Activated CD4-positive, alpha-beta T cell treated with anti-CD3 and anti-CD28 coated beads, Interleukin-2, amount 50 U/mL, for 1 hour (primary cell): ENCODE results near the gene LDAH.

ENCODE experiments used
- DNase-seq: peaks from one replicate; pipeline ENCODE4 v3.0.0-alpha.2; 2020

Gene LDAH

DNA sequence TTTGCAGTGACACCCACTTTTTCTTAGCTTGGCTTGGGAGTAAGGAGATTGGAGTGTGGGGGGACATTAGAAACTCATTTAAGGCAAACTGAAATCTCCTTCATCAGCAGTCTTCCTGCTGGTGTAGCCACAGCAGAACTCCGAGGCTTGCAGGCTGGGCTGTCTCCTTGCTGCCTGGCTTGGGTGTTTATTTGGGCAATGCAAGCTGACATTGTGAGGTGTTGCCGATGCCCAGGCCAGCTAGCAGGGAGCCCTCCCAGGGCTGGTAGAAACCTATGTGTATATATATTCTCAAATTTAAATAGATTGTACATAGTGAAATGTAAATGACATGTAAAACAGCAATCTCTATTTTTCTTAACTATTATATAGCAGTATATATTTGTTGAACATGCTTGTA, 144.1 kb downstream of the LDAH start:
- no peak for DNase-seq

DNA sequence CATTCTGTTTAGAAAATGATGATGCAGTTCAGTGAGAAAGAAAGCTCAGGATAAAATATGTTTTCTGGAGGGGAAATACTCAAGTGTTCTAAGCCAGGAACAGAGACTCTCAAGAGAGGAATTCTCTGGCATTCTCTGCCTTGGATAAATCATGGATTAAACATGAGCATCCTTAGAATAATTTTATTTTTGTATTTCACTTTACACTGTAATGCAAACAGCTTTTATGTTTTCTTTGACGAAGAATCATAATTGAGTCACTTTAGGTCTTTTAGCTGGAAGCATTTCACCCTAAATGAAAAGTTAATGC, 144.9 kb downstream of the LDAH start:
- DNase-seq = no peak

DNA sequence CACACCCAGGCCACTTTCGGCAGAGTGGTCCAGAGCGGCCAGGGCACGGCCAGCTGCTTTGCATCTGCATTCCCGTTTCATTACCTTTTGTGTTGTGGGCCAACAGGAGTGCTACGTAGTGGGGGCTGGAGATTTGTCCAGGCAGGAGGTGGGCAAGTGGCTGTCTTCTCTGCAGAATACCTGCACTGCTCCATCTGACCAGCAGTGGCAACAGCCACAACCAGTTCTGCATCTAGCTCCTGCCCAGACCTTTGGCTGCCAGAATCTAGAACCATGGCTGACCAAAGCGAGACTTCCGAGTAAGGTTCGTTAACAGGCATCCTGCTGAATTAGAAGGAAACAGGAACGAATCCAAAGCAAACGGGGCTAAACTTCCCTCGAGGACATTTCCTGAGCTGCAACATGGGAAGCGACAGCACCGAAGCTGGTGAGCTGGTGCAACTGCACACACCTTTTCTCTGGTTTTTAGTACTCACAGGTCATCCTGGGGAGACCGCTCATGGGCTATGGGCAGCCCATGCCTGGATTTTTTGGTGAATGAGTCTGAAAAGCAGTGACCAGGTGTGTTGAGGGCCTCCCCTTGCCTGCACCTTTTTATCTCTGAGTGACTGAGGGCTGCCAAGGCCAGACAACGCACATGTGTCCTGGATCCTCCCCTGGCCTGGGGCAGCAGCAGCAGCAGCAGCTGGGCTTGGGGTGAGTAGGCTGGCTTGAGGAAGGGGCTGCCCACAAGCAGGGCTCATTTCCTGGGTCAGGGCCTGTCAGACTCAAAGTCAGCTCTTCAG, 145.4 kb downstream of the LDAH start:
- DNase-seq = no peak

DNA sequence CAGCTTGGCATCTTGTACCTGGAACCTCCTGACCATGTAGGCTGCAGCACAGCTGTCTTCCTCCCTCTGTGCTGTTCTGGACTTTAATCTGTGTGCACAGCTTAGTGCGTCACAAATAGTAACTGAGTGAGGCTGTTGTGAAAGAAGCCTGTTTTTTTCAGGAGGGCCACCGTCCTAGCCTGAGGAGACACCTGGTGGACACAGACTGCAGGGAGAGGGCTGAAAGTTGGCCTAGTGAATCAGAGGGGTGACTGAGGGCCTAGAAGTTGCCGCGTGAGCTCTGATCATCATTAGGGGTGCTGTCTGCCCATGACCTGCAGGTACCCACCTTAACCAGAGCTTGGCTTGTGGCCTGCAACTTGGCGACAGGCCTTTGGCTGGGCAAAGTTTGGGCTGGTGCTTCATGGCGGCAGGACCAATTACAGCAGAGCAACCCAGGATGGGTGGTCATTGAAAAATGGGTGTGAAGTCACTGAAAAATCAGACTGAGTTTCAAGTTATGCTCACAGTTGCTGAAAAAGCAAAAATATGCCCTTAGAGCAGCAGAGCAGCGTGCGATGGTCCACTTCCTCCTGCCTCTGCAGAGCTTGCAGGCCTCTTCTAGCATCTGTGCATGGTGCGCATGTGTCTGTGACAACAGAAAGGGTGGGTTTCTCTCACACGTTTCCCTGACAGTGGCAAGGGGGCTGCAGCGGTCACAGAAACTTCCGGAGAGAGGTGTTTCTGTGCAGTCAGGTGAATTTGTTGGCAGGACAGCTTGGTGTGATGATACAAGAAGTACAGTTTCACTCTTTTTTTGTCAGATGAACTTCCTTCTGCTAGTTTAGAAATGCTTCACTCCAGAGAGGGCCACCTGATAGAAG, 146.3 kb downstream of the LDAH start:
- no peak for DNase-seq

DNA sequence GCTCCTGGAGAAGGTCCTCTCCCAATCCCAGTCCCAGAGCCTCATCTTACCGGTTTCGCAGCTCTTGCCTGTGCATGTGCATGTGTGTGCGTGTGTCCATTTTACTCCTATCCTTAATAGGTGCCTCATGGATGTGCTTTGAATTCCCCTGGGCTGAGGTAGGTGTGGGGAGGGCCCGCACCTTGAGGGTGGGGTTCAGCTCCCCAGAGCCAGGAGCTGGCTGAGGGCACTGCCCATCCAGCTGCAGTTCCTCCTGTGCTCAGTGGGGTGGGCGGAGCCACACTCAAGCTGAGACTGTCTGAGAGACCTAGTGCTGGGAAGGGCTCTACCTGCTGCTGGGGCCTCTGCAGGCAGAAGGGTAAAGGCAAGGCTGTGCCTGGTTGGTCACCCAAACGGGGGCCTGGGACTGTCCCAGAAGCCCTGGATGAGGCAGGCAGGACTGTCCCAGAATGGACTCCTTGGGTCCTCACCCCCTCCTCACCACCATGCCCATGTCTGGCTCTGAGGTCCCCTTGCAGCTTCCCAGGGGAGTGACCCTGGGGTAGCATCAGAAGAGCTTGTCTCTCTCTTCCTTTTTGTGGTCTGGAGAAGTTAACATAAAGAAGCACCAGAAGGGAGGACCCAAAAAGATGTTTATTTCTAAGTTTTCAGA, 147.1 kb downstream of the LDAH start:
- DNase-seq = no peak

DNA sequence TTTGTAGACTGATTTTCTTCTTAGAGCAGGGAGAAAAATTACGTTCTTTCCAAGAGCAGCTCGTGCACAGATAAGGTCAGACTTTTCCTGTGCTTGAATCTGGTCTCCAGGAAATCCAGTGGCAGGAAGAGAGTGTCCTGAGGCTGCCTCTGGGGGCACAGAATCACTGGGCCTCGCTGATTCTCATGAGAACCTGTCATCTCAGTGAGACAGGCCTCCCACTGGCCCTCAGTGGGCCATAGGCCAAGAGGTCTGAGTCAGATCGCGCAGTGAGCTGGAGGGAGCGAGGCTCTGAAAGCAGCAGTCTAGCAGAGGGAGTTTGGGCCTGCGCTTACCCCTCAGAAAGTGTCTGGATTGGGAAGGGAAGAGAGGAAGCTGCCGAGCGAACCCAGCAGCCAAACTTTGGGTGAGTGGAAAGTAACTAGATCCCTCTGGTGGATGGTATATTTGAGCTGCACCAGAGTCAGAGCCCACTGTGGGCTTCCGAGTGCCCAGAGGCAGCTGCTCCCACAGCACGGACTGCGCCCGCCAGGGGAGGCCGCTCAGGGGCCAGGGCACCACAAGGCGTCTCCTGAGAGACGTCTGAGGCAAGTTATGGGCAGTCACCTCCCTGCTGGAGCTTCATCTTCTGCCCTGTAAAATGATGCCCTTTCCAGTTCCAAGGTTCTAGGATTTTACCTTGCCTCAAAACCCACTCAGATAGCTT, 147.8 kb downstream of the LDAH start:
- no peak for DNase-seq

DNA sequence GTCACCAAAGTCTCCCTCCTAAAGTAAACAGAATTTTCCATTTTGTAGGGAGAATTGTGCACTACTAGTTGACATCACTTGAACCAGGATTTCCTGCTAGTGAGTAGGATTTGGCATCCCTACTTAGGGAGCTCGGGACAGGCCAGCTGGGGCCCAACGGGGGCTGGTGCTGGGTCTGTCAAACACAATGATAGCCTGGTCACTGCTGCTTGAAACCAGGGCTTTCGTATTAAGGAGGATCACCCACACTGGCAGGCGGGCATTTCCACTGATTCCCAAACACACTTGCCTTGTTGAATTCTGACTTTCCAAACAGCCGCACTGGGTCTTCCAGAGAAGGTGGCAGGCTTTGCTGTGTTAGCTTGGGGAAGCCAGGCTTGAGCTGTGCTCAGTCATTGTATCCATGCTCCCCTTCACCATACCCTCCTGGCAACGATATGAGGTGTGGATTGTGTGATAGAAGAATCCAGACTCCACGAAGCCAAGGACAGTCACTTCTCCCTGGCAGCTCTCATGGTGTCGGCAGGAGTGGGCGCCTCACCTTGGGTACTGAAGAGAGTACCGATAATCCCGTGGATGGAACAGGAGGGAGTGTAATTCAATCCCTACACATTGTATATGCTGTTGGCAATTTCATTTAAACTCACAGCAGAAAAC, 148.5 kb downstream of the LDAH start:
- no peak for DNase-seq

DNA sequence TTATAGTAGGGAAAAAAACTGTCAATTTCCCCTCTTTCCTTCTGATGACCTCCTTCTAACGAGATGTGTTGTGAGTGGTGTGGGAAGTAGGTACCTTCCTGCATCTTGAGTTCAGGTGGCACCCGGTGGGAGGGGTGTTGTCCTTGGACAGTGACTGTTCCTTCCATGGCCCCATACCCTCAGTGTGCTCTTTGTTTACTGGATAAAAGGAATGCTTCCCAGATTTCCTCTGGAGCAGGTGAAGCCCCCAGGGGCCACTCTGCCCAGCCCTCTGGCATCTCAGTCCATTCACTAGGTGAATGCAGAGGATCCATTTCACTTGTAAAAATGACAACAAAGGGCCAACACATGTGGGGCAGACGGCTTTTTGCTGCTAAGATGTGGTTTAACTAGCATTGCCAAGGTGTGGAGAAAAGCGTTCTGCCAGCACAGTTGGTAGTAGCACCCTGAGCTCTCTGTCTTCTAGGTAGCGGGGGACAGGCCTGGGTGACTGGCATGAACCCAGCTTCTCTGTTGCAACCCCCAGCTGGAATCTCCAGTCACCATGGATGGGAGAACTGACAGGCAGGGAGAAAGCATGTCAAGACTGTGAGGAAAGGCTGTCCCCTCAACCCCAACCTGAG, 149.1 kb downstream of the LDAH start:
- no peak for DNase-seq

DNA sequence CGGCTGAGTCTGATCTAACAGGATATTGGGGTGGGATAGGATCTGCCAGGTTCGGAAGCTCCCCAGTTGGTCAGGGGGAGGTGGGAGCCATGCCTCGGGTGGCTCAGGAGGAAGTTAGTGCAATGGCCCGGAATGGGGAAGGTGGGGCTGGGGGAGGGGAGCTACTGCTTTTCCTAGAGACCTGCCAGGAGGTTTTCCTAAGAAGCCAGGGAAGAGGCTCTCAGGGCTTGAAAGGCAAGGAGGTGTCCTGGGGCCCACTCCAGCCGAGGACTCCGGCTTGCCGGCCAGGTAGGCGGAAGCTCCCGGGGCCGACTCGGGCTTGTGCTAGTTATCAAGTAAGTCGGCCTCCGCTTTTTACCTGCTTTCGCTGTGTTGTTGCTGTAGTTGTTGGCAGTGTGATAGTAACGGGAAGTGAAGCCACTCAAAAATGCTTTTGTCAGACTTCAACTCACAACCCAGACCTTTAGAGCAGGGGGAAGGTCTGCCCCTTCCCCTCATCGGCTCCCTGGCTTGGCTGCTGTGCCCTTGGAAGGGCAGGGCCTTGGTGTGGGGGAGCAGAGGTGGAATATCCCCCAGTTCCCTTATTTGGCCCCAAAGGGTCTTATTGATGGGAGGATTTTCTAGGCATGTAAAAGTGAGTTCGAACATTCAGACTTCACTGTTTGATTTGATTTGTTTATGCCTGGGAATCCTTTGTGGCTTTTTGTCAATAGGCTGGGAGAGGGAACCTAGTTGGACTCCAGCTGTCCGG, 150.5 kb downstream of the LDAH start:
- DNase-seq = no peak

DNA sequence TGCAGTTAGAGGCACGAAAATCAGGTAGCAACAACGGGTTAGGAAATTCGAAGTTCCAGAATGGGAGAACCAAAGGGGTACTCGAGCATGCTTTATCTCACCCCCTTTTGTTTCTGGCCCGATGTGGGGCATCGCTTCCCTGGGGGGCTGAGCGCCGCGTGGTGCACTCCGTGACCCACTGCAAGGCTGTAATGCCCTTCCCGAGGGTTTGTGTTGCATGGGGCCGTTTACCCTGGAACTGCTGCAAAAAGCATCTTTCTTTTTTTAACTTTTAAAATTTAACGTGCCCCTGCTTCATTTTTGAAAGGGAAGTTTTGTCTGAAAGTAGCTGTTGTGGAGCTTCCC, 151.2 kb downstream of the LDAH start:
- no peak for DNase-seq

DNA sequence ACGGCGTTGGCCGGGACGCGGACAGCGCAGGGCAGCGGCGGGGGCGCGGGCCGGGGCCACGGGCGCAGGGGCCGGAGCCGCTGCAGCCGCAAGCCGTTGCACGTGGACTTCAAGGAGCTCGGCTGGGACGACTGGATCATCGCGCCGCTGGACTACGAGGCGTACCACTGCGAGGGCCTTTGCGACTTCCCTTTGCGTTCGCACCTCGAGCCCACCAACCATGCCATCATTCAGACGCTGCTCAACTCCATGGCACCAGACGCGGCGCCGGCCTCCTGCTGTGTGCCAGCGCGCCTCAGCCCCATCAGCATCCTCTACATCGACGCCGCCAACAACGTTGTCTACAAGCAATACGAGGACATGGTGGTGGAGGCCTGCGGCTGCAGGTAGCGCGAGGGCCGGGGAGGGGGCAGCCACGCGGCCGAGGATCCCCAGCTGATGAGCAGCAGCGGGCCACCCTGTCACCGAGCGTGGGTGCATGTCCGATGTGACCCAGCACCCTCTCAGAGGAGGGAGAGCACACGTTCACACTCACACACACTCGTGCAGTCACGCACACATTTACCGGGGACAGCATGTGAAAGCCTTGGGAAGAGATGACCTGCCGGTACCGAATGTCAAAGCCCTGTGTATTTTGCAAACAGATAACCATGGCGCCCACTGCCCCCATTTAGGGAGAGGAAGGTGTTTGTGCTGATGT, 151.7 kb downstream of the LDAH start:
- DNase-seq = no peak

DNA sequence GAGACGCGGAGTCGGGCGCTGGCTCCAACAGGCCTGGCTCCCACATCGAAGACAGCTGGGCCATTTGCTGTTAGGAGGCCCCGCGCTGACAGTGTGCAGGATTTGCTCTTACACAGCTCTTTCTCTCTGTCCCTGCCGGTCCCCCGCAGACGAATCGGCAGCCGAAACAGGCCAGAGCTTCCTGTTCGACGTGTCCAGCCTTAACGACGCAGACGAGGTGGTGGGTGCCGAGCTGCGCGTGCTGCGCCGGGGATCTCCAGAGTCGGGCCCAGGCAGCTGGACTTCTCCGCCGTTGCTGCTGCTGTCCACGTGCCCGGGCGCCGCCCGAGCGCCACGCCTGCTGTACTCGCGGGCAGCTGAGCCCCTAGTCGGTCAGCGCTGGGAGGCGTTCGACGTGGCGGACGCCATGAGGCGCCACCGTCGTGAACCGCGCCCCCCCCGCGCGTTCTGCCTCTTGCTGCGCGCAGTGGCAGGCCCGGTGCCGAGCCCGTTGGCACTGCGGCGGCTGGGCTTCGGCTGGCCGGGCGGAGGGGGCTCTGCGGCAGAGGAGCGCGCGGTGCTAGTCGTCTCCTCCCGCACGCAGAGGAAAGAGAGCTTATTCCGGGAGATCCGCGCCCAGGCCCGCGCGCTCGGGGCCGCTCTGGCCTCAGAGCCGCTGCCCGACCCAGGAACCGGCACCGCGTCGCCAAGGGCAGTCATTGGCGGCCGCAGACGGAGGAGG, 152.4 kb downstream of the LDAH start:
- DNase-seq = no peak

DNA sequence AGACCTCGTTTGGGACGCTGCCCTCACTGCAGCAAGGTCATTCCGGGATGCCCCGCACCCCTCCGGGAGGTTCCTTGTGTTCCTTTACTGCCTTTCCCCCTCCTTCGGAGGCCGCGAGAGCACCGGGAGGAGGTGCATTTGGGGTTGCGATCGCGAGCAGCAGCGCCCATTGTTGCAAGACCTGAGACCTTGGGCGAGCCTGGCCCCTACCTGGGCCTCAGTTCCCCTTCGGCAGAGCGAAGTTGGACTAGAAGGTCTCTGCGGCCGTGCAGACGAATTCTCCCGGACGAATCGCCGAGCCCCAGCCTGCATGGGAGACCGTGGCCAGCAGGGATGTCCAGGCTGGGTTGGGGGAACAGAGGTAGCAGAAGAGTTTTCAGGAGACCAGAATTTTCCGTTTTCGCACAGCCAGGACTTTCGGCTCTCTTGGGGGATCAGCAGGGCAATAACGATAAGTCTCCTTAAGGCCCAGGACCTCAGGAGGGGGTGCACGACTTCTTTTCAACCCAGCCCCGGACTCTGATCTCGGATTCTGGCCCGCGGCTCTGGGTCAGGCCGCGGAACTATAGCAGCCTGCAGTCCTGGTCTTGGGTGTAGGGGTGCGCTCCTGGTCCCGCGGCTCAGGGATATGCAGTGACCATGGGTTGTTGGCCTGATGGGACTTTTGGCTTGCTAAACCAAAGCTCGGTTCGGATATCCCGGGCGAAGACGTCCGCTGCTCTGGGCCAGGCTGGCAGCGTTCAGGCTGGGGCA, 153.2 kb downstream of the LDAH start:
- no peak for DNase-seq

DNA sequence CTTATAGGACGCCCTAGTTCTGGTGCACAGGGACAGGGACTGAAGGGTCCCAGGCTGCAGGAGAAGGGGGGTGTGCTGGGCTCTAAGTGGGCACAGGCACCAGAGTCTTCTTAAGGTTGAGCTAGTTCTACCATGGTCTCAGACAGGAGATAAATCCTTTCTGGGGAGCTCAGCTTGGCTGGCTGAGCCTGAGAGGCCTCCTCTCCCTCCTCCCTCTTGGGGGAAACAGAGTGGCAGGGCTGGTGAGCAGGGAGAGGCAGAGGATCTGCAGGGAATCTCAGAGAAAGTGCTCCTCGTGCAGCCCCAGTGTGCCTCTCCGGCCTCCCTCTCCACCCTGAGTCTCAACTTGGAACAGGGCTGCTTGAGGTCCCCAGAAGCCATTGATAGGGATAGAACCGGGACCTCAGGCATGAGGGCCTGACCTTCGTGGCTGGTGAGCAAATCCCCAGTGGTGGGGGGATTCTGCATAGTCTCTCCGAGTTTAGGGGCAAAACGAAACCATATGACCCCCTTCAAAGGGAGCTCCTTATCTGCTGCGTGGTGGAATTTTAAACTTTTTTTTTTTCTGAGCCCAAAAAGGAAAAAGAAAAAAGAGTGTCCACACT, 153.9 kb downstream of the LDAH start:
- DNase-seq = no peak

DNA sequence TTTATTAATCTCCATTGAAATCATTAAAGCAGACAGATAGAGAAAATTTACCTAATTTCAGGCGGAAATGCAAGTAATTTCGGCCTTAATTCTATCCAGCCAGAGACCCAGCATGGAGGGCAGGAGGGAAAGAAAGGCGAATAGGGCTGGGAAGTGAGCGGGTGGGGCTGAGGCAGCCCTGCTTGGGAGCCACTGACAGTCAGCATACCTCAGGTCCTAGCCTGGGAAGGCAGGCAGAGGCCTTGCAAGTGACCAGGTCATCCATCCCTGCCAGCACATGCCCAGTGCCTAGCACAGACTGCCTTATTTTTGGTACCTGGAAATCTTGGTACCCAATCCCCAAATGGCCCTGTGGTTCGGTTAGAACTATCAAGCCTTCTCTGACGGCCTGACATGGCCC, 154.4 kb downstream of the LDAH start:
- no peak for DNase-seq

DNA sequence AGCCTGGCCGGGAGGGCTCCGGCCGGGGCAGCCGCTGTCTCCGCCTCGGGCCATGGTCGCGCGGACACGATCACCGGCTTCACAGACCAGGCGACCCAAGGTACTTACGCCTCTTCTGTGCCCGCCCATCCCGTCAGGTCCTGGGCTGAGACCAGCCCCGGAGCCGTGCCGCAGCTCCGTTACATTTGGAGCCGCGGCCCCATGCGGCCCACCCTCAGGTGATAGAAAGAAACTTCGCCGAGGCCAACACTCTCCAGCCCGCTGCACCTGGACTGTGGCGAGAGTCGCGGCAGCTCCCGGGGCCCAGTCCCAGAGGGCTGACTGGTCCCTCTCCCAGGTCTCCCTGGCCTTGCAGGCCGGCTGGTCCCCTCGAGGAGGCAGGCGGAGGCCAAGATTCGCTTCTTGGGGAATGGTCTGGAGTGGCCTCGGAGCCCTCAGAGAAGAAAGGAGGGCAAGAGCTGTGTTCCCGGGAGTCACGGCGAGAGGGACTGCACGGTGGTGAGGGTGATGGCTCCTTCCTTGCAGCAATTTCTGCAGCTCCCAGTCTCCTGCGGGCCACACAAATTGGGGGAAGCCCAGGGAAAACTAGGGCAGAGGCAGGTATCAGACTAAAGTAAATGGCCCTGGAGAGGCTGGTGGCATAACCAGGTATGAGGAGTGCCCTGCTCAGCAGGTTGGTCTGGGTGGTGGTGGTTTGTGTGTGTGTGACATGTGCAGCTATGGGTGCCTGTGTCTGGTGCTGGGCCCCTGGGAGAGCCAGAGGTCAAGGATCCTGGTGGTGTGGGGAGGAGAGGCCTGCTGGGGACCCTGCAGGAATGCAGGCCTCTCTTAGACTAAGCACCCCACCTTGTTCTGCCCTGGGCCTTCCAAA, 155.1 kb downstream of the LDAH start:
- no peak for DNase-seq

DNA sequence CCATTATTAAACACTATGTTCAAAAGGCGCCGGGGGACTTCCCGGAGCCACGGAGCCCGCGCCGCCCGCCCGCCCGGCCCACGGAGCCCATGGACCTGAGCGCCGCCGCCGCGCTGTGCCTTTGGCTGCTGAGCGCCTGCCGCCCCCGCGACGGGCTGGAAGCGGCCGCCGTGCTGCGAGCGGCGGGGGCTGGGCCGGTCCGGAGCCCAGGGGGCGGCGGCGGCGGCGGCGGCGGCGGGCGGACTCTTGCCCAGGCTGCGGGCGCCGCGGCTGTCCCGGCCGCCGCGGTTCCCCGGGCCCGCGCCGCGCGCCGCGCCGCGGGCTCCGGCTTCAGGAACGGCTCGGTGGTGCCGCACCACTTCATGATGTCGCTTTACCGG, 155.8 kb downstream of the LDAH start:
- no peak for DNase-seq
